Prostate gland (tissue), 2 donors: ENCODE results near the gene SLC27A1.

Source experiments
- CTCF ChIP-seq, 4 experiments: fragments of 200-600 bp in 2 of 4; fragments of 450-650 bp in 2 of 4; sonication (generic) in 2 of 4; IDR thresholded peaks; 1 replicate in 3 of 4; 2 replicates in 1 of 4; pipeline ENCODE4 v1.5.1; 2016 to 2019; ENCODE audit warnings: antibody characterized with exemption in 4 of 4, mild to moderate bottlenecking in 2 of 4, moderate library complexity in 2 of 4
- POLR2A ChIP-seq: fragments of 450-650 bp; IDR thresholded peaks from one replicate; pipeline ENCODE4 v1.6.1; 2016; ENCODE audit warnings: antibody characterized with exemption, mild to moderate bottlenecking
- POLR2AphosphoS5 ChIP-seq: sonication (generic); formaldehyde crosslinking; IDR thresholded peaks from one replicate; pipeline ENCODE4 v1.6.1; 2017; ENCODE audit warnings: antibody characterized with exemption

DNA sequence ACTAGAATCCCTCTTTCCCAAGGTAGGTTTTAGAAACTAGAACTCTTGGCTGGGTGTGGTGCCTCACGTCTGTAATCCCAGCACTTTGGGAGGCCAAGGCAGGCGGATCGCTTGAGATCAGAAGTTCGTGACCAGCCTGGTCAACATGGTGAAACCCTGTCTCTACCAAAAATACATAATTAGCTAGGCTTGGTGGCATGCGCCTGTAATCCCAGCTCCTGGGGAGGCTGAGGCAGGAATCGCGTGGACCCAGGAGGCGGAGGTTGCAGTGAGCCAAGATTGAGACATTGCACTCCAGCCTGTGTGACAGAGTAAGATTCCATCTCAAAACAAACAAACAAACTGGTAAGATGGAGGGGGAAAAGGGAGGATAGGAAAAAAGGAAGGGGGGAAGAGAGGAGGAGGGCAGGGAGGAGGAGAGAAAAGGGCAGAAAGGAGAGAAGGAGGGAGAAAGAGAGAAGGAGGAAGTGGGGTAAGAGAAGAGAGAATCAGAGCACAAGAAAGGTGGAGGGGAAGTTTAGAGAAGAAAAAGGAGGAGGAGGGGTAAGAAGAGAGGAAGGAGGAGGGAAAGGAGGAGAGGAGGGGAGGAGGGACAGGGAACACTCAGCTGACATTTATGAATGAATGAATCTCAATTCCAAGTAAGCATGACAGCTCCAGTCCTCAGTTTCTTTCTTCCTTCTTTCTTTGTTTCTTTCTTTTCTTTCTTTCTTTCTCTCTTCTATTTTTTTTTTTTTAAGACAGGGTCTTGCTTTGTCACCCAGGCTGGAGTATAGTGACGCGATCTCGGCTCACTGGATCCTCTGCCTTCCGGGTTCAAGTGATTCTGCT lies 2.6 kb upstream of the SLC27A1 start:
- TF ChIP-seq CTCF (IDR thresholded peaks at IDR 0.05) (no peak), POLR2AphosphoS5 (no peak), POLR2A (no peak)
